GM21526 (cell line): ENCODE data around the gene RAB3C.

Source experiments
- ATAC-seq: cut with Tn5 transposase; IDR thresholded peaks from one replicate; pipeline ENCODE4 v1.9.1; 2021; ENCODE audit warnings: moderate library complexity; ENCODE audit not compliant: unreplicated experiment, low FRiP score

The RAB3C gene

GRCh38 chr5:58717303-58718007 lies 134.6 kb downstream of the RAB3C start:
- no peak for ATAC-seq

- ATAC-seq, result no peak
These were observed 135.5 kb downstream of the RAB3C start for GRCh38 chr5:58718269-58718978.

GRCh38 chr5:58722160-58722559 lies 139.3 kb downstream of the RAB3C start:
- no peak for ATAC-seq

- no peak for ATAC-seq
These were observed 142.1 kb downstream of the RAB3C start for GRCh38 chr5:58724992-58725391.

DNA sequence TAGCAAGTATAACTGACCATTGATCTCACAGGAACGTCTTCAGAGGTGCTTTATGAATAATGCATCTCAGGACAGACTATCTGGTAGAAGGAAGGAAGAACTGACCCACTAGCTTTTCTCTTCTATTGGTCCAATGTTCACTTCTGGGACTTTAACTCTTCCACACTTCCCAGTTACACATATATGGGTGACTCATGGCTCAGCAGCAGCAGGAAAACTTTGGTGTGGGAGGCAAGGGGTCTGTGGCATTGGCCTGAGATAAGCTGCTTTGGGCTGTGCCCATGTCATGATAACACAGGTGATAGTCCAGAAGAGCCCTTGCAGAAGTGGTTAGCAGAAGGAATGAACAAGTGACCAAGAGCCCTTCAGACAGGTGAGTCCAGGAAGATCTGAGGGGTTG lies 148.8 kb downstream of the RAB3C start:
- ATAC-seq, result no peak

GRCh38 chr5:58735637-58736036 lies 152.8 kb downstream of the RAB3C start:
- no peak for ATAC-seq

GRCh38 chr5:58736214-58736613 lies 153.3 kb downstream of the RAB3C start:
- no peak for ATAC-seq

- ATAC-seq, result no peak
These were observed 154.8 kb downstream of the RAB3C start for GRCh38 chr5:58737671-58738070.

DNA sequence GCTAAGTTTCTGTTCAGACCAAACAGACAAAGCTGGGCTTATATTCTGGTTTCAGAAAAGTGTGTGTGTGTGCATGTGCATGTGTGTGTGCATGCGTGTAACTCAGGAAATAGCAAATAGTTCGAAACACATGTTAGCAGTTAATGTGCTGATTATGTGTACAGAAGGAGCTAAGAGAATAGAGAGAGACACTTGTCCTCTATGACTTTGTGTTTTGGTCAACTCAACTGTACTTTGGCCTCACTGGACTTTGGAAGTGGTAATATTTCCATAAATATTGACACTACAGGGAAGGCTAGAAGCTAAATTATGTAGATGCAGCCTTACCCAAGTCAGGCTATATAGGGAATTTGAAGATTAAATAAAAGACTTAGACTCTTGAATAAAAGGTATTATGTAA lies 155.5 kb downstream of the RAB3C start:
- no peak for ATAC-seq

- ATAC-seq, result no peak
These were observed 156.2 kb downstream of the RAB3C start for GRCh38 chr5:58739051-58739450.

- ATAC-seq, result no peak
These were observed 158.1 kb downstream of the RAB3C start for GRCh38 chr5:58740956-58741355.

DNA sequence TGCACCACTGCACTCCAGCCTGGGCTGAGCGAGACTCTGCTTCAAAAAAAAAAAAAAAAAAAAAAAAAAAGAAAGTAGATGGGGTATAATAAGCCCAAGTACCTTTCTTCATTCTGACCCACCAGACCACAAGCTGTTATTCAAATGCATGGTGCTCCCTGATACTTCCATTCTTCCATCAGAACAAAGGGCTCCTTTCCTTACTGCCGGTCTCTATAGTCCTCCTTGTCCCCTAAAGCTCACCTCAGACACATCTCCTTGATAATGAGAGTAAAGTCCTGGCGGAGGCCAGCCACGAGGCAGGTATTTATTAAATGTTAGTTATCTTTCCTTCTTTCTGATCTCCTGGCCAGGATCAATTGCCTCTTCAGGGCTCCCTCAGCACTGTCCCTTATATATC lies 162.5 kb downstream of the RAB3C start:
- ATAC-seq, result no peak

GRCh38 chr5:58746321-58746720 lies 163.4 kb downstream of the RAB3C start:
- ATAC-seq, result no peak

- ATAC-seq, result no peak
These were observed 167.2 kb downstream of the RAB3C start for GRCh38 chr5:58750036-58750435.

GRCh38 chr5:58751222-58751837 lies 168.5 kb downstream of the RAB3C start:
- ATAC-seq, result no peak

- no peak for ATAC-seq
These were observed 169.2 kb downstream of the RAB3C start for GRCh38 chr5:58752104-58752503.

DNA sequence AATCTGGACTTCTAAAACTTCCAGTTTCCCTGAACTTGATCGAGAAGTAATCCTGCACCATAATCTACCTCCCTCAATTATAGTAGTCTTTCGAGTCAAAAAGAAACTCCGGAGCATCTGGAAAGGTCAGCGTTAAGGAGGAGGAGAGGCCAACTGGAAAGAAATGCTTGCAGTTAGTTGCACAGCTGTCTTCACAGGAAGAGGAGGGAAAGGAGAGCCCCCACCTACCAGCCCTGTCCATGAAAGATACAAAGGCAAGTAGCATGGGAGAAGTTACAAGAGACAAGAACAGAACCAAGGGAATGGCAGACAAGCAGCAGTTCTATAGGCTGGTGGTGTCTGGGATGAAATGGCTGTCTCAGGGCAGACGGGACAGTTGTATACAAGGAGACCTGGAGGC lies 170.6 kb downstream of the RAB3C start:
- no peak for ATAC-seq

DNA sequence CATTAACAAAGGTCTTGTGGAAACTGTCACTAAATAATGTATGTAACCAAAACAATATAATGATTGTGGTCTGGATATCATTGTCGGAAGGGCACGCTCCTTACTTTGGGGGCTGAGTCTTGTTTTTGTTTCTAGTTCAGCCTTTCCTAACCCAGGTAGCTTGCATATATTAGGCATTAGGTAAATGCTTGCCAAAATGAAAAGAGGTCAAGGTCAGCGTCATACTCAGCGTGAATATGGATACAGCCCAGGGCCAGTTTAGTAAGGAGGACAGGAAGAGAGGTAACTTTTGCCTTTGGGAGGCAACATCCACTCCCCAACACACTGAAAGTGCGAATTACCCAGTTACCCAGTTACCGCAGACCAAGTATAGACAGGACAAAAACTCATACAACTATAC lies 171.4 kb downstream of the RAB3C start:
- no peak for ATAC-seq

DNA sequence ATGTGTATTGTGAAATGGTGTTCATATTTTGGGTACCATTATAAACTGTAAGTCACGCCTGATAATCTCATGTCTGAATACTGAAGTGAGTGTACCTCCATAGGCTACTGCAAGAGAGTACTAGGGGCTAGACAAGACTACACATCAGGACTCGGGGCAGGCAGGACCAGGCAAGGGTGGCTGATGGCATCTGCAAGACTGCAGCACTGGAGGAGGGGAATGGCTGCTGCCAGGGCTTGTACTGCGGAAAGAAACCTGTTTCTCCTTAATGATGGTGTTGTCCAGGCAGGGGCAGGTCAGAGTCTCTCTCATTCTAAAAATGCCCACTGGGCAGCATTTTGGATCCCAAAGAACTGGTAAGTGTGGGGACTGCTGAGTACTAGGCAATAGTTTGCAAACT lies 172.5 kb downstream of the RAB3C start:
- ATAC-seq, result no peak

DNA sequence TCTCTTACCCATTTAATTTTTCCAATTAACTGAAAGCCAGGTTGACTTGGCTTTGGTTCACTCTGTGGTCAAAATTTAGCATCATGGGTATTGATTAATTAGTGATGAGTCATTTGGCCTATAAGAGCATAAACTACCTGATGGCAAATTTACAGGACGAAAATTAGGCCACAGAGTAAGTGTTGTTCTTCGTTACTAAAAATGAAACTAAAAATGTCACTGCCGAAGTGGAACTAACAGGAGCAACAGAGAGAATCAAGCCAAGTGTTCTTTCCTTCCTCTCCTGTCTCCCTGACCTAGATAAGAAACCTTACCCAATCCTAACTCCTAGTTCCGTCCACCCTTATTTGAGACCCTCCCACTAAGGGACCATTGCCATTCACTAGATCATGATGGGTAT lies 176.9 kb downstream of the RAB3C start:
- ATAC-seq, result peak; percentile 90

- ATAC-seq, result no peak
These were observed 177.3 kb downstream of the RAB3C start for GRCh38 chr5:58760222-58760621.

DNA sequence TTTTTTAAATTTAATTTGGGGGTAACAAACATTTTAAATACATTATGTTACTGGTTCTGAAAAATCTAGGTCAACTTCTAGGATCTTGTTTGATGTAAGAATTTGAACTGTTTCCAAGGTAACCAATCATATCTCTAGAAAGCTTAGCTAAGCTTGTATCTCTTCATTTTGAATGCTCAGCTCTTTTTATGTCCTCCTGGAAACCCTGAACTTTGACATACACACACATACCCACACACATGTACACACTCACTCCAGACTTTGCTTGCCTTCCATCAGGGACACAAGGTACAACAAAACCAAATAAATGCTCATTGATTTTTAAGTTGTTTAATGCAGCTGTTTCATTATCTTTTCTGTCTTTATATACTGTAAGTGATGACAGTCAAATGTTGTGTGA lies 178.5 kb downstream of the RAB3C start:
- no peak for ATAC-seq
